Fibroblast of the aortic adventitia (primary cell): ENCODE measurements around the gene VAT1L. TPM values are rescaled to one million over a fixed set of nuclear protein-coding genes. Genes with fewer than 3 reads are reported as not detected.

ENCODE experiments used
- DNase-seq: peaks from one replicate; pipeline ENCODE4 v3.0.0-alpha.2; 2010; ENCODE audit warnings: low read depth
- H3K4me3 ChIP-seq: 2 replicates; pipeline ENCODE4 v1.5.1; 2011; ENCODE audit warnings: low read depth, mild to moderate bottlenecking, control low read depth, low read length, moderate library complexity
- total RNA-seq: library from RNA; depleted of rRNA; stranded (reverse); fragments of >200 nt; gene quantifications from 2 replicates; pipeline ENCODE4 v1.2.3, GENCODE V29; 2012; ENCODE audit warnings: low replicate concordance
- TF ChIP-seq, protein P1 (sequence below): IDR thresholded peaks from 2 replicates; pipeline ENCODE4 v1.5.1; 2011; ENCODE audit warnings: mild to moderate bottlenecking, low read length, control low read depth, inconsistent platforms; ENCODE audit not compliant: insufficient read depth

Gene VAT1L
- total RNA-seq, 1 donor = 12.2 TPM

DNA sequence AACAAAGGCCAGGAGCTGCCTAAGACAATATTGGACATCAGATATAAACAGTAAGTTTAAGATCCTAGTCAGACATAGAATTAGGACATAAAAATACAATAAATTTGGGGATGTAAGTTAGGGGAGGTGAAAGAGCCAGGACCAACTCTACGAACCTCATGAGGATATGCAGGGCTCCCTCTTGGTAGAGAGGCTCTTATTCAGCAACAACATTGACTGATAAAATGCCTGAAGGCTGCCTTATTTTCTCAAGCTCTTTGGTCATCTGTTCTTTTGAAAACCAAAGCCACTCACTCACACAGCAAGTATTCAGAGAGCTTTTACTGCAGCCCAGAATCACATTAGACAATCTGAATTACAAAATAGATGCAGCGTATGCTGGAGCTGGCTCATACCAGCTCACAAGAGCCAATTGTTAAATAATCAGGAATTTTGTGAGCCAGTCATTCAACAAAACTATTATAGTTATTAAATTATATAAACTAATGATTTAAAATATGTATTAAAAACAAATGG is 125.4 kb downstream of the VAT1L start:
- DNase-seq = peak; percentile 35
- H3K4me3 ChIP-seq = no peak overlapping the region
- TF ChIP-seq, protein P1, sequence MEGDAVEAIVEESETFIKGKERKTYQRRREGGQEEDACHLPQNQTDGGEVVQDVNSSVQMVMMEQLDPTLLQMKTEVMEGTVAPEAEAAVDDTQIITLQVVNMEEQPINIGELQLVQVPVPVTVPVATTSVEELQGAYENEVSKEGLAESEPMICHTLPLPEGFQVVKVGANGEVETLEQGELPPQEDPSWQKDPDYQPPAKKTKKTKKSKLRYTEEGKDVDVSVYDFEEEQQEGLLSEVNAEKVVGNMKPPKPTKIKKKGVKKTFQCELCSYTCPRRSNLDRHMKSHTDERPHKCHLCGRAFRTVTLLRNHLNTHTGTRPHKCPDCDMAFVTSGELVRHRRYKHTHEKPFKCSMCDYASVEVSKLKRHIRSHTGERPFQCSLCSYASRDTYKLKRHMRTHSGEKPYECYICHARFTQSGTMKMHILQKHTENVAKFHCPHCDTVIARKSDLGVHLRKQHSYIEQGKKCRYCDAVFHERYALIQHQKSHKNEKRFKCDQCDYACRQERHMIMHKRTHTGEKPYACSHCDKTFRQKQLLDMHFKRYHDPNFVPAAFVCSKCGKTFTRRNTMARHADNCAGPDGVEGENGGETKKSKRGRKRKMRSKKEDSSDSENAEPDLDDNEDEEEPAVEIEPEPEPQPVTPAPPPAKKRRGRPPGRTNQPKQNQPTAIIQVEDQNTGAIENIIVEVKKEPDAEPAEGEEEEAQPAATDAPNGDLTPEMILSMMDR = no peak

DNA sequence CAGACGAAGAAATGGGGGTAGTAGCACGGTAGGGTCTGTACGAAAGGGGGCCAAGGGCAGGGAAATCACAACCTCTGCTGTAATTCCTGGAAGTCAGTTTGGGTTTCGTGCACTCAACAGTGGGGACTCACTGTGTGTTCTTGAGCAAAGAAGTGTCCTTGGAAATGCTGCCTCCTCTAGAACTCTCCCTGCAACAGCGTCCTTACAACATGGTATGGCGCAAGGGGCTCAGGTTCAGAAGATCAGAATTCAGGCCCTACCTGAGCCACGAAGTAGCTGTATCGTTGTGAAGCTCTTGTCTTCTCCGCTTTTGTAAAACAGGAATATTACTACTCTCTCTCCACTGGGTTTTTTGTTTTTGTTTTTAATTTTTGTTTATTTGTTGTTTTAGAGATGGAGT is 127.7 kb downstream of the VAT1L start:
- no peak overlapping the region for H3K4me3 ChIP-seq
- no peak for DNase-seq
- TF ChIP-seq, protein P1 = no peak

DNA sequence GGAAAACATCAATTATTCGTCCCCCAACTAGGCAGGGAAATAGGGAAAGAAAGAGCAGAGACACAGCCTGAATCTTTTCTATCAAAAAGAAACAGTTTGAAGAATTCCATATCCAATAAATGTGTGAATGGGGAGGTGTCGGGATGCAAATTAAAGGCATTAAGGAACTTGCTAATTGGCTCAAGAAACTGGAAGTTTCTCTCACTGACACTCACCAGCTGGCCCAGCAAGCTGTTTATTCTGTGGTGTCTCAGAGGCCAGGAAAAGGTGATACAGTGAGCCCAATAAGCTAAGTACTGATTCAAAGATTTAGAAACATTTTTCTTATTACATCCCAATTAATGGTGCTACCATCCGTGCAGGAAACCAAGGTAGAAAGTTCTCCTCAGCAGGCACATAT is 129.6 kb downstream of the VAT1L start:
- H3K4me3 ChIP-seq = no peak overlapping the region
- DNase-seq = no peak
- TF ChIP-seq, protein P1 = no peak

DNA sequence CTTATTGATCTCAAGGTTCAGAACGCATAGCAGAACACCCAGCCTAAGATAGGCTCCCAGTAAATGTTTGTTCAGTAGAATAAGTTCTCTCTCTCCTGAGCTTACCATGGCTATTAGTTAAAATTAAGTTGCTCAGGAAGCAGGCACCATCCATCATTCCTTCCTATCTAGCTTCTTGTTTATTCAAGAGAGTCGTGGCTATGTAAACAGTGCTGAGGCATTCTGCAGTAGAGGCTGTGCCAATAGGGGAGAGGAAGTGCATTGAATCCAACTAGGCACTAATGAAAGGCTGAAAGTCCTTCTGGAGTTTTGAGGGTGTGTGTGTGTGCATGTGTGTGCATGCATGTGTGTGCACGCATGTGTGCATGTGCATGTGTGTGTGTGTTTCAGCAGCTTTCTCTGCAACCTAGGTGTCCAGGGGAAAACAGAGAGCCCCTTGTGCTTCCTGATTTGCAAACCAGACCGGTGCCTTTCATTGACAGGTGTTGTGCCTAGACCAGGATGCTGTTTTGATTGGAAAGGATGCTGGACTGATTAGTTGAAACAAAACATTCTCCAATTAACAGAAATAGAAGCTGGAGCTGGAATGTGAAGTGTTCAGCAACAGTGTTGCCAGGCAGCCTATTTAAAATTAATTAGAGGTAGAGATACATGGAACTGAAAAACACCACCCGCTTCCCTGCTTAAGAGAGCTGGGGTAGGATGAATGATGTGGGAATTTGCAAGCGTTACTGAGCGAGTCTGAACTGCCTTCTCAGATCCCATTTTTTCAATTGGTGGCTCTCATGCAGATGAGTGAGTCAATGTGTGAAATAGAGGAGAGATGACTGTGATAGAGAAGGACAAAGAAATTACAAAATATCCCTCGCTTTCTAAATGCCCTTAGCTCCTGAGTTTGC is 130.7 kb downstream of the VAT1L start:
- TF ChIP-seq, protein P1 = no peak
- no peak overlapping the region for H3K4me3 ChIP-seq
- DNase-seq = peak; percentile 78

DNA sequence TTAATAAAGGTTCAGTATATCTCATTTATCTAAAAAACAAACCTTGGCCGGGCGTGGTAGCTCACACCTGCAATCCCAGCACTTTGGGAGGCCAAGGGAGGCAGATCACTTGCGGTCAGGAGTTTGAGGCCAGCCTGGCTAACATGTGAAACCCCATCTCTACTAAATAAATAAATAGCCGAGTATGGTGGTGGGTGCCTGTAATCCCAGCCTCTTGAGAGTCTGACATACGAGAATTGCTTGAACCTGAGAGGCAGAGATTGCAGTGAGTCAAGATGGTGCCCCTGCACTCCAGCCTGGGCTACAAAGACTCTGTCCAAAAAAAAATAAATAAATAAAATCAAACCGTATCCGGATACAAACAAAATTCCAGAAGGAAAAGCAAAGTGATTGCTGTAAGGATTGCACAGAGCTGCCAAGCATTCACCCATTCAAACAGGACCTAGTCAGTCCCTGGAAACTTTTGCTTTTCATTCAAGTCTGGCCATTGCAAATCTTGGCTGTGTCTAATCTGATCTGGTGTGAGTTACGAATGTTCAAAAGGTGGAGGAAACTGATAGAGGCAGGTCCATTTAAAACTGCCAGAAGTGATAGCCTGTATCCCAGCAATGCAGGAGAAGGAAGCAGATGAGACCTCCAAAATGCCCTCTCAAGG is 131.5 kb downstream of the VAT1L start:
- TF ChIP-seq, protein P1 = no peak
- DNase-seq = peak; percentile 11
- H3K4me3 ChIP-seq = no peak overlapping the region

DNA sequence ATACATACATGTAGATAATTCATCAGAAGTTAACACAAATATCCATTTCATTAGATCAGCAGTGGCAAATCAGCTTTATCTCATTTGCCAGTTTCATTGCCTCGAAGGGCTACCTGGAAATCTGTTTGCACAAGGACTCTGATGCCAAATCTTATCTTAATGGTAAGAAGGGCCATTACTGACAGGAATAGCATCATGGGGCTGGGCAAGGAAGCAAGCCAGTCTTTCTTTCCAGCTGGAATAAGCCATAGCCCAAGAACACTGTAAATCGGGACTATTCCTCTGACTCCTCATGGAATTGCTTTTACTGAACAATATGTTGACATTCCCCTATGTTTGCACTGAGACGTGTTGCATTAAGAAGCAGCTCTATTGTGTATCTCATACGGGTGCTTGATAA is 132.6 kb downstream of the VAT1L start:
- no peak overlapping the region for H3K4me3 ChIP-seq
- TF ChIP-seq, protein P1 = no peak
- DNase-seq = no peak
